Measurements from ENCODE around the gene SLC4A1.

- TF ChIP-seq CTCF (IDR thresholded peaks at IDR 0.05 in 4 of 5, conservative IDR thresholded peaks at IDR 0.05 in 1 of 5) (no peak), POLR2A (IDR thresholded peaks at IDR 0.05) (no peak)
Measured at GRCh38 chr17:44279666-44280391, 11.9 kb upstream of the SLC4A1 start.
